ENCODE data around the gene OSM. TPM values are rescaled to one million over a fixed set of nuclear protein-coding genes. Genes with fewer than 3 reads are reported as not detected.
A peak's percentile ranks its signal among the peaks of the same experiment; 100 is the strongest.

OSM gene
- polyA plus RNA-seq, 3 donors = 48.0 to 295 (median 146) TPM

DNA sequence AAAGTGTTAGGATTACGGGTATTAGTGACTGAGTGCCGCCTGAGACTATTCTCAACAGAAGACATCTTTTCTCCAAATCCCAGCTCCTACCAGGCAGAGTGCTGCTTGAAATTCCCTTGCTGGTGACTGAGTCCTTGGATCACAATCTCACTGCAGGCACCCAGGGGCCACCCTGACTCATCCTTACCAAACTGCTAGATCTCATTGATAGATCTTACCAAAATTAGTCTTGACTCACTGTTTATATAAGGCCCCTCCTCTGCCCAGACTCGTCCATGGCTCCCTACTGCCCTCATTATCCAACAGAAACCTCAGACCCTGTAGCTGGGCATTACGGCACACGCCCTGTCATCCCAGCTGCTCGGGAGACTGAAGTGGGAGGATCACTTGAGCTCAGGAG is 45.4 kb upstream of the OSM start:
- Histone ChIP-seq H3K9me3 (replicated peaks in 1 of 2; ENCODE audit: control insufficient read depth in 1 of 2, insufficient read depth in 1 of 2, low read length in 2 of 2) (no peaks in the 10 kb centered on the region), H3K4me2 (replicated peaks; ENCODE audit: extremely low read depth, low read length, poor library complexity, severe bottlenecking) (peak overlapping the region; percentile 61), H3K27me3 (ENCODE audit: control insufficient read depth in 2 of 2, insufficient read depth in 2 of 2, low read length in 2 of 2) (no peaks in the 10 kb centered on the region), H3K36me3 (replicated peaks in 1 of 2; ENCODE audit: control insufficient read depth in 1 of 2, insufficient read depth in 2 of 2, low read length in 2 of 2) (no peaks in the 10 kb centered on the region), H4K20me1 (ENCODE audit: insufficient read depth, low read length) (no peaks in the 10 kb centered on the region), H3K4me1 (ENCODE audit: control insufficient read depth in 1 of 2, insufficient read depth in 2 of 2, low read length in 2 of 2) (peaks cover 92 to 99% of the 10 kb centered on the region in 2 donors), H3K4me3 (replicated peaks in 1 of 3; ENCODE audit: low read depth in 2 of 3, low read length in 3 of 3) (peak overlapping the region in 1 of 3 experiments; percentile 59), H3K27ac (ENCODE audit: low read depth in 1 of 2, low read length in 2 of 2) (peak overlapping the region; percentile 72 to 90), H2AFZ (ENCODE audit: insufficient read depth, low read depth, low read length, poor library complexity, severe bottlenecking) (no peak overlapping the region), H3K79me2 (ENCODE audit: insufficient read depth, low read length) (peaks cover 81% of the 10 kb centered on the region), H3K9ac (ENCODE audit: insufficient read depth, low read length, poor library complexity, severe bottlenecking) (no peak overlapping the region)
- Mint-ChIP-seq H3K27ac (peak overlapping the region in 6 of 7 donors; percentile 25 to 96 (median 78)), H3K4me3 (no peak overlapping the region), H3K27me3 (ENCODE audit: low read depth in 3 of 3) (peaks cover 0 to 6% (median 0%) of the 10 kb centered on the region in 3 donors), H3K4me1 (peaks cover 94% of the 10 kb centered on the region), H3K36me3 (peaks cover 27 to 47% of the 10 kb centered on the region in 2 donors), H3K9me3 (peaks cover 0 to 4% (median 0%) of the 10 kb centered on the region in 7 donors)
- TF ChIP-seq, protein P1, sequence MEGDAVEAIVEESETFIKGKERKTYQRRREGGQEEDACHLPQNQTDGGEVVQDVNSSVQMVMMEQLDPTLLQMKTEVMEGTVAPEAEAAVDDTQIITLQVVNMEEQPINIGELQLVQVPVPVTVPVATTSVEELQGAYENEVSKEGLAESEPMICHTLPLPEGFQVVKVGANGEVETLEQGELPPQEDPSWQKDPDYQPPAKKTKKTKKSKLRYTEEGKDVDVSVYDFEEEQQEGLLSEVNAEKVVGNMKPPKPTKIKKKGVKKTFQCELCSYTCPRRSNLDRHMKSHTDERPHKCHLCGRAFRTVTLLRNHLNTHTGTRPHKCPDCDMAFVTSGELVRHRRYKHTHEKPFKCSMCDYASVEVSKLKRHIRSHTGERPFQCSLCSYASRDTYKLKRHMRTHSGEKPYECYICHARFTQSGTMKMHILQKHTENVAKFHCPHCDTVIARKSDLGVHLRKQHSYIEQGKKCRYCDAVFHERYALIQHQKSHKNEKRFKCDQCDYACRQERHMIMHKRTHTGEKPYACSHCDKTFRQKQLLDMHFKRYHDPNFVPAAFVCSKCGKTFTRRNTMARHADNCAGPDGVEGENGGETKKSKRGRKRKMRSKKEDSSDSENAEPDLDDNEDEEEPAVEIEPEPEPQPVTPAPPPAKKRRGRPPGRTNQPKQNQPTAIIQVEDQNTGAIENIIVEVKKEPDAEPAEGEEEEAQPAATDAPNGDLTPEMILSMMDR (IDR thresholded peaks at IDR 0.05) = no peak
- DNase-seq = peak in 1 of 3 donors; percentile 43
- intact Hi-C loops (cut with micrococcal nuclease) = no loop called here
- WGBS (ENCODE audit: insufficient coverage) = 90% methylated on average over 2 of the region's 6 CpGs

DNA sequence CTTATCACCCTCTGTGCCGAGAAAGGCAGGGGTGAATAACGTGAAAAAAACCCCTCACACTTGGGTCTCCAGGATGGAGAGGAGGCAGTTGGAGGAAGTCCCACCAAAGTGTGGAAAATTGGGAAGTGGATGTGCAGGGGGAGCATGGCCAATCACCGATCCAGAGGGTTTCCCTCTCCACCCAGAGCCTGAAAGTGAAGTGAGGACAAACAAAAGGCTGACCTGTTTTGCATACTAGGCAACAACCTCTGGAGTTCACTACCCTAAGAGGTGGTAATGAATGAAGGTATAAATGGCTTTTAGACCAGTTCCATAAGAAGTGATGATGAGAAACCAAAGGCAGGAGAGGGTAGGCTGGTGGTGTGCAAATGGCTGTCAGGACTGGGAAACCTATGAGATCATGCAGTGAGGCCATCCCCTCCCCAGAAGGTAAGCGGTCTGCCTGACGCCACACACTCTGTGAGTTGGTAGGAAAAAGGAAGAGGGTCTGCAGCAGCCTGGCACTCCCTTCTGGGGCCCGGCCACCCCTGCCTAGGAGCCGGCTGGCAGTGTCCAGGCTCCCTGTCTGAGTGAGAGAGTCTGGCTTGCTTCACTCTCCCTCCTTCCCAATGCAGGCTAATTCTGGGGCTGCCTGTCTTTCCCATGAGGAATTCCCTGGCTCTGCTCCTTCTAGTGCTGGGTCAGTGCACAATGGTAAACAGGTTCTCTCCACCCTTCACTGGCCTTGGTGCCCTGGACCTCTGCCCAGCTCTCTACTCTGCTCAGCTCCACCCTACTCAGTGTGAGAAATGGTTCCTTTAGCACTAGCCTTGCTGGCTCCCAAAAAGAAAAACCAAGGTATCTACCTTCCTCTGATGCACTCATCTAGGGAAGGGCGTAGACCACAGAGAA is 44.5 kb upstream of the OSM start:
- Histone ChIP-seq H3K27ac (ENCODE audit: low read depth in 1 of 2, low read length in 2 of 2) (peak overlapping the region; percentile 72 to 90), H3K4me1 (ENCODE audit: control insufficient read depth in 1 of 2, insufficient read depth in 2 of 2, low read length in 2 of 2) (peaks cover 95 to 100% of the 10 kb centered on the region in 2 donors)

More for the DNA sequence above, 44.5 kb upstream of the OSM start:
- peak overlapping the region; percentile 19 for H3K9ac ChIP-seq (ENCODE audit: insufficient read depth, low read length, poor library complexity, severe bottlenecking)
- H3K79me2 ChIP-seq (ENCODE audit: insufficient read depth, low read length) = peaks cover 79% of the 10 kb centered on the region
- H3K4me3 ChIP-seq (replicated peaks in 1 of 3; ENCODE audit: low read depth in 2 of 3, low read length in 3 of 3) = peak overlapping the region in 1 of 3 experiments; percentile 59
- Mint-ChIP-seq H3K9me3 (peaks cover 0 to 4% (median 0%) of the 10 kb centered on the region in 7 donors), H3K27me3 (ENCODE audit: low read depth in 3 of 3) (peaks cover 0 to 6% (median 0%) of the 10 kb centered on the region in 3 donors), H3K4me1 (peaks cover 95% of the 10 kb centered on the region), H3K4me3 (peak overlapping the region; percentile 12 to 62), H3K36me3 (peaks cover 25 to 42% of the 10 kb centered on the region in 2 donors), H3K27ac (peak overlapping the region; percentile 86 to 96 (median 93))
- DNase-seq = no peak
- no peak overlapping the region for H2AFZ ChIP-seq (ENCODE audit: insufficient read depth, low read depth, low read length, poor library complexity, severe bottlenecking)
- TF ChIP-seq, protein P1 (IDR thresholded peaks at IDR 0.05) = no peak
- WGBS (ENCODE audit: insufficient coverage) = 43% methylated on average over 1 of the region's 8 CpGs
- no peaks in the 10 kb centered on the region for H3K9me3 ChIP-seq (replicated peaks in 1 of 2; ENCODE audit: control insufficient read depth in 1 of 2, insufficient read depth in 1 of 2, low read length in 2 of 2)
- H3K36me3 ChIP-seq (replicated peaks in 1 of 2; ENCODE audit: control insufficient read depth in 1 of 2, insufficient read depth in 2 of 2, low read length in 2 of 2) = no peaks in the 10 kb centered on the region
- H3K27me3 ChIP-seq (ENCODE audit: control insufficient read depth in 2 of 2, insufficient read depth in 2 of 2, low read length in 2 of 2) = no peaks in the 10 kb centered on the region
- H3K4me2 ChIP-seq (replicated peaks; ENCODE audit: extremely low read depth, low read length, poor library complexity, severe bottlenecking) = peak overlapping the region; percentile 61
- H4K20me1 ChIP-seq (ENCODE audit: insufficient read depth, low read length) = no peaks in the 10 kb centered on the region
- intact Hi-C loops (cut with micrococcal nuclease) = loop anchor here in 1 of 2 donors (2.0 kb wide), 1 partner anchor 14 kb away; no protein-coding TSS in a partner anchor

Data from CD14-positive monocyte (primary cell).